ENCODE results near the gene GLO1. TPM values are rescaled to one million over a fixed set of nuclear protein-coding genes. Genes with fewer than 3 reads are reported as not detected.

Gene GLO1
- total RNA-seq, 4 donors from 2014 or later = 90.0 to 105 (median 96.7) TPM

GRCh38 chr6:38696345-38696744 is 6.6 kb downstream of the GLO1 start:
- H3K27ac ChIP-seq = no peak overlapping the region
- no peak overlapping the region for H3K4me3 ChIP-seq (replicated peaks in 1 of 3)
- no peak for DNase-seq
- H3K4me1 ChIP-seq = no peaks in the 10 kb centered on the region
- H3K27me3 ChIP-seq = no peaks in the 10 kb centered on the region
- H3K36me3 ChIP-seq = no peaks in the 10 kb centered on the region
- TF ChIP-seq CTCF (IDR thresholded peaks at IDR 0.05) = no peak
- TF ChIP-seq POLR2A (IDR thresholded peaks at IDR 0.05) = no peak
- intact Hi-C loops (cut with DNase I) = no loop called here
- H3K9me3 ChIP-seq = no peaks in the 10 kb centered on the region

- intact Hi-C loops (cut with DNase I) = no loop called here
Observed at GRCh38 chr6:38695933-38696332, 7.0 kb downstream of the GLO1 start.

GRCh38 chr6:38695227-38695900 is 7.6 kb downstream of the GLO1 start:
- Histone ChIP-seq H3K27me3 (no peaks in the 10 kb centered on the region), H3K4me1 (no peaks in the 10 kb centered on the region), H3K4me3 (replicated peaks in 1 of 3) (no peak overlapping the region), H3K36me3 (no peaks in the 10 kb centered on the region), H3K27ac (no peak overlapping the region), H3K9me3 (no peaks in the 10 kb centered on the region)
- TF ChIP-seq CTCF (IDR thresholded peaks at IDR 0.05) (no peak), POLR2A (IDR thresholded peaks at IDR 0.05) (no peak)
- intact Hi-C loops (cut with DNase I) = no loop called here
- no peak for DNase-seq
- 94 to 99% methylated on average over 2 of the region's 2 CpGs for WGBS, 2 donors

More at GRCh38 chr6:38695933-38696332, 7.0 kb downstream of the GLO1 start:
- 82 to 90% methylated on average over 1 of the region's 1 CpG for WGBS, 2 donors
- TF ChIP-seq POLR2A (IDR thresholded peaks at IDR 0.05) (no peak), CTCF (IDR thresholded peaks at IDR 0.05) (no peak)
- no peak overlapping the region for H3K4me3 ChIP-seq (replicated peaks in 1 of 3)
- H3K4me1 ChIP-seq = no peaks in the 10 kb centered on the region
- H3K27ac ChIP-seq = no peak overlapping the region
- H3K36me3 ChIP-seq = no peaks in the 10 kb centered on the region
- H3K27me3 ChIP-seq = no peaks in the 10 kb centered on the region
- H3K9me3 ChIP-seq = no peaks in the 10 kb centered on the region
- DNase-seq = no peak

GRCh38 chr6:38688579-38689087 is 14.3 kb downstream of the GLO1 start:
- Histone ChIP-seq H3K27ac (no peak overlapping the region), H3K27me3 (no peaks in the 10 kb centered on the region), H3K4me3 (replicated peaks in 1 of 3) (no peak overlapping the region), H3K9me3 (no peaks in the 10 kb centered on the region), H3K4me1 (peaks cover 3 to 13% of the 10 kb centered on the region in 2 donors), H3K36me3 (peaks cover 0 to 4% of the 10 kb centered on the region in 2 donors)
- WGBS, 2 donors = 86 to 94% methylated on average over 6 of the region's 6 CpGs
- intact Hi-C loops (cut with DNase I) = no loop called here
- TF ChIP-seq POLR2A (IDR thresholded peaks at IDR 0.05) (no peak), CTCF (IDR thresholded peaks at IDR 0.05) (no peak)
- no peak for DNase-seq

GRCh38 chr6:38687549-38687948 is 15.4 kb downstream of the GLO1 start:
- Histone ChIP-seq H3K27ac (no peak overlapping the region), H3K27me3 (no peaks in the 10 kb centered on the region), H3K4me3 (replicated peaks in 1 of 3) (no peak overlapping the region), H3K9me3 (no peaks in the 10 kb centered on the region), H3K4me1 (peaks cover 3 to 13% of the 10 kb centered on the region in 2 donors), H3K36me3 (peaks cover 0 to 10% of the 10 kb centered on the region in 2 donors)
- WGBS, 2 donors = 96 to 97% methylated on average over 1 of the region's 1 CpG
- no peak for TF ChIP-seq POLR2A (IDR thresholded peaks at IDR 0.05)
- TF ChIP-seq CTCF (IDR thresholded peaks at IDR 0.05) = no peak
- DNase-seq = no peak
- intact Hi-C loops (cut with DNase I) = no loop called here
